Naive thymus-derived CD4-positive, alpha-beta T cell (primary cell): ENCODE measurements around the gene ACVRL1. TPM values are rescaled to one million over a fixed set of nuclear protein-coding genes. Genes with fewer than 3 reads are reported as not detected.

Source experiments
- ATAC-seq: fragments of 150-1000 bp; cut with Tn5 transposase; 2 replicates; pipeline ENCODE4 v1.10.0; 2021; ENCODE audit warnings: mild to moderate bottlenecking, moderate library complexity
- CTCF ChIA-PET: fragments of 350-600 bp; sonication (Branson Sonifier 250); formaldehyde crosslinking; loops from one replicate; lab custom pipeline; 2021; ENCODE audit warnings: antibody characterized with exemption; lab: Charles Lee
- POLR2A ChIA-PET: fragments of 350-600 bp; sonication (Branson Sonifier 250); formaldehyde crosslinking; loops from one replicate; lab custom pipeline; 2021; ENCODE audit warnings: antibody characterized with exemption, inconsistent platforms; lab: Charles Lee
- DNase-seq, 9 donors: peaks; one replicate each; pipeline versions ENCODE4 v3.0.0 to v3.0.0-alpha.2; 2020 to 2022; ENCODE audit warnings: mixed read lengths in 1 of 9
- H3K27ac ChIP-seq: one replicate; pipeline ENCODE4 v1.7.0; 2013; ENCODE audit warnings: mild to moderate bottlenecking, low read depth, low read length, moderate library complexity
- H3K27me3 ChIP-seq, 2 donors: one replicate each; pipeline ENCODE4 v1.7.0; 2013; ENCODE audit warnings: low read length in 2 of 2, mild to moderate bottlenecking in 2 of 2, moderate library complexity in 2 of 2; ENCODE audit not compliant: control insufficient read depth in 2 of 2, insufficient read depth in 2 of 2
- H3K36me3 ChIP-seq, 3 experiments: 1 replicate in 2 of 3; 2 replicates in 1 of 3; pipeline ENCODE4 v1.7.0; 2013; ENCODE audit warnings: low read length in 3 of 3, mild to moderate bottlenecking in 3 of 3, moderate library complexity in 1 of 3; ENCODE audit not compliant: insufficient read depth in 3 of 3, control insufficient read depth in 2 of 3
- H3K4me1 ChIP-seq, 2 donors: one replicate each; pipeline ENCODE4 v1.7.0; 2013; ENCODE audit warnings: low read length in 2 of 2, mild to moderate bottlenecking in 2 of 2, moderate library complexity in 1 of 2; ENCODE audit not compliant: control insufficient read depth in 2 of 2, insufficient read depth in 2 of 2
- H3K4me3 ChIP-seq: 2 replicates; pipeline ENCODE4 v1.7.0; 2013; ENCODE audit warnings: mild to moderate bottlenecking, low read length
- H3K9me3 ChIP-seq, 3 experiments: 1 replicate in 2 of 3; 2 replicates in 1 of 3; pipeline ENCODE4 v1.7.0; 2013; ENCODE audit warnings: low read length in 3 of 3; ENCODE audit not compliant: control insufficient read depth in 2 of 3
- H3K27ac Mint-ChIP-seq, 9 donors: one replicate each; pipeline ENCODE4 v1.8.0; 2020 to 2022; ENCODE audit warnings: mixed read lengths in 9 of 9, mild to moderate bottlenecking in 8 of 9, moderate library complexity in 5 of 9, inconsistent platforms in 2 of 9
- H3K27me3 Mint-ChIP-seq, 5 donors: one replicate each; pipeline ENCODE4 v1.8.0; 2021 to 2022; ENCODE audit warnings: mixed read lengths in 5 of 5, mild to moderate bottlenecking in 1 of 5
- H3K36me3 Mint-ChIP-seq, 5 donors: one replicate each; pipeline ENCODE4 v1.8.0; 2020 to 2022; ENCODE audit warnings: mixed read lengths in 5 of 5, mild to moderate bottlenecking in 3 of 5, inconsistent platforms in 1 of 5
- H3K4me1 Mint-ChIP-seq, 7 donors: one replicate each; pipeline ENCODE4 v1.8.0; 2020 to 2022; ENCODE audit warnings: mixed read lengths in 7 of 7, mild to moderate bottlenecking in 3 of 7, inconsistent platforms in 1 of 7
- H3K4me3 Mint-ChIP-seq, 10 donors: one replicate each; pipeline ENCODE4 v1.8.0; 2020 to 2022; ENCODE audit warnings: mild to moderate bottlenecking in 10 of 10, mixed read lengths in 10 of 10, moderate library complexity in 6 of 10, inconsistent platforms in 2 of 10
- H3K9me3 Mint-ChIP-seq, 11 donors: one replicate each; pipeline ENCODE4 v1.8.0; 2020 to 2022; ENCODE audit warnings: mixed read lengths in 11 of 11, mild to moderate bottlenecking in 4 of 11, inconsistent platforms in 1 of 11, moderate library complexity in 1 of 11
- intact Hi-C, 2 donors: fragments of 100-400 bp; cut with micrococcal nuclease; formaldehyde crosslinking; loops; one replicate each; pipeline ENCODE4 v1.15.1; 2023
- polyA plus RNA-seq, 2 donors: library from polyadenylated mRNA; unstranded; fragments of 300-500 nt; fragmentation: Illumina TruSeq; gene quantifications; one replicate each; pipeline ENCODE4 v1.2.3, GENCODE V29; 2021
- total RNA-seq, 6 experiments: library from RNA in 5 of 6; stranded (reverse) in 5 of 6; gene quantifications; 1 replicate in 5 of 6; 2 replicates in 1 of 6; pipeline ENCODE4 v1.2.3 and lab custom pipeline; 2021 to 2026

The ACVRL1 gene
- total and polyA plus RNA-seq, 7 experiments from 2014 or later = 0.64 to 0.70 TPM; not detected in 5

DNA sequence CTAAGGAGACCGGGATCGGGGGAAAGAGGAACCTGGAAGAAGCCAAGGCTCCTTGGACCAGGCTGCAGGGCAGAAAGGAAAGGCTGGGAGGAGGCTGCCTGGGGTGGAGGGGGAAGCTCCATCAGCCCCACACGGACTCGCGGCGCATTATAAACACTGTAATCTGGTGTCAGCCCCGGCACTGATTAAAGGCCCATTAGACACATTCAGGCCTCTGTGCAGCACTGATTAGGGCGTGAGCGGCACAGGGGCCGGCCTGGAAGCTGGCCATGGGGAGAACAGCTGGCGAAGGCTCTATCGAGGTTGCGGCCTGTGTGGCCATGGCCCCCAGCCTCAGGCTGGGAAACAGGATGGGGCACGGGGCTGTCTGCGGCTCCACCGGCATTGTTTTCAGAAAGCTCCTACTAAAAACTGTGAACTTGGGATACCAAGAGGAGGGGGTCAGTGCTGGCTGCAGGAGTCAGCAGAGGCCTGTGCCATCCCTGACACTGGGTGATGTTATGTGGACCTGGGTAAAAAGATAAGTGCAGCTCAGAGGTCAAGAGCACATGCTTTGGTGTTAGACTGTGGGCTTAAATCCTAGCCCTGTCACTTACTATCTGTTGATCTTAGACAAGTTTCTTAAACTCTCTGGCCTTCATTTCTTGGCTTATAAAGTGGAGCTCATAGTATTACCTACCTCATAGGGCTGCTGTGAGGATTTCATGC, 10.6 kb downstream of the ACVRL1 start:
- no peak overlapping the region for H3K27ac Mint-ChIP-seq

DNA sequence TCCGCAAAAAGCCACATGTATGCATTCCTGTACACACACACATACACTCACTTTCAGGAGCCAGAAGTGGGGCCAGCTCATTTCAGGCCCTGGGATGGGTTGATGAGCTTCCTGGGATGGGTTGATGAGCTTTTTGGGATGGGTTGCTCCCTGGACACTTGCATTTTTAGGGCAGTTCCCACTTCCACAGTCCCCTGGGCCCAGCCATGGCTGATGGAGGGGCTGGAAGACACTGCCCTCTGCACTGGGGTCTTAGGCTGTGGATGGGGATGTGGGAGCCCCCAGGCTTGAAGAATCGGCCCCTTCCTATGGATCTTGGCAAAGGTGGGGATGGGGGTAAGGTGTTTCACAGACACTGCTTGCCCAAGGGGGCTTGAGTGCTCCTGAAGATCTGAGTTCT, 12.7 kb downstream of the ACVRL1 start:
- intact Hi-C loops = no loop called here
- no peak overlapping the region for H3K4me3 Mint-ChIP-seq
- peaks cover 0 to 3% (median 0%) of the 10 kb centered on the region in 11 donors for H3K9me3 Mint-ChIP-seq

More for the DNA sequence above, 10.6 kb downstream of the ACVRL1 start:
- H3K9me3 ChIP-seq = no peaks in the 10 kb centered on the region
- H3K4me1 ChIP-seq = no peaks in the 10 kb centered on the region
- H3K36me3 ChIP-seq = no peaks in the 10 kb centered on the region
- no peaks in the 10 kb centered on the region for H3K27me3 ChIP-seq
- no peak overlapping the region for H3K27ac ChIP-seq
- DNase-seq = no peak
- H3K9me3 Mint-ChIP-seq = peaks cover 0 to 3% (median 0%) of the 10 kb centered on the region in 11 donors
- CTCF ChIA-PET = interaction anchor here (1.1 kb wide), 1 partner anchor 20 kb away, joined by 3 read pairs; no protein-coding TSS in a partner anchor
- POLR2A ChIA-PET = interaction anchor here (0.6 kb wide), 1 partner anchor 1480 kb away, joined by 4 read pairs; no protein-coding TSS in a partner anchor
- H3K4me3 ChIP-seq = no peak overlapping the region
- H3K36me3 Mint-ChIP-seq = no peaks in the 10 kb centered on the region
- ATAC-seq = no peak
- peaks cover 0 to under 1% (median 0%) of the 10 kb centered on the region in 5 donors for H3K27me3 Mint-ChIP-seq
- peaks cover 0 to 5% (median 0%) of the 10 kb centered on the region in 7 donors for H3K4me1 Mint-ChIP-seq
- H3K4me3 Mint-ChIP-seq = no peak overlapping the region
- intact Hi-C loops = no loop called here

DNA sequence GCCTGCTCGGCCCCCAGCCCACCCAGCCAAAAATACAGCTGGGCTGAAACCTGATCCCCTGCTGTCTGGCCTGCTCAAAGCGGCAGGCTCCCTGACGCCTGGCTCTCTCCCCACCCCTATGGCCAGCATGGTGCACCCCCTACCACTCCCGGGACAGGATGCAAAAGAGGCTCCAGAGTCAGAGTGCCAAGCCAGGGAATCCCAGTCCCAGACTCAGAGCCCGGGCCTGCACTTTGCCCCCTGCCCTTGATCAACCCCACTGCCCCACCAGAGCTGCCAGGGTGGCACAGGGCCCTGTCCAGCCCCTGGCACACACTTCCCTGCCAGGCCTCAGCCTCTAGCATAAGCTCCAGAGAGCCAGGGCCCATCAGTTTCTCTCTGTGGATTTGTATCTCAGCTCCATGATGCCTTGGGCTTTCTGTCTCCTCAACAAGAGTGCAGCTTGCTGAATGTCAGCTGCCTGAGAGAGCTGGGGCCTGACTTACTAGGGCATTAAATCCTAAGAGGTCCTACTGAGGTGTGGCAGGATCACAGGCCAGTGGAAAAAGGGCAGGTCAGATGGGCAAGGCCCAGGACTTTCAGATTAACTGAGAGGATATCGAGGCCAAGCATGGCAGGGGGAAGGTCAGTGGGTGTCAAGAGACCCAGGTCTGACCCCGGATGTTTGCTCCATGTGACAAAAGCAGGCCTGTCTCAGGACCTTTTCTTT, 13.9 kb downstream of the ACVRL1 start:
- peaks cover 0 to 11% (median 6%) of the 10 kb centered on the region in 7 donors for H3K4me1 Mint-ChIP-seq
- H3K27me3 ChIP-seq = peaks cover 0 to 3% of the 10 kb centered on the region in 2 donors
- DNase-seq (no peak), ATAC-seq (no peak)
- intact Hi-C loops = no loop called here
- H3K27me3 Mint-ChIP-seq = peaks cover 0 to 13% (median 0%) of the 10 kb centered on the region in 5 donors
- H3K36me3 ChIP-seq = no peaks in the 10 kb centered on the region
- peaks cover 0 to 1% (median 0%) of the 10 kb centered on the region in 11 donors for H3K9me3 Mint-ChIP-seq
- no peak overlapping the region for H3K4me3 ChIP-seq
- H3K36me3 Mint-ChIP-seq = no peaks in the 10 kb centered on the region
- no peaks in the 10 kb centered on the region for H3K9me3 ChIP-seq
- POLR2A ChIA-PET = interaction anchor here (0.6 kb wide), 1 partner anchor 140 kb away, joined by 3 read pairs; no protein-coding TSS in a partner anchor
- no peak overlapping the region for H3K4me3 Mint-ChIP-seq
- no peak overlapping the region for H3K27ac Mint-ChIP-seq
- H3K27ac ChIP-seq = no peak overlapping the region
- CTCF ChIA-PET = interaction anchor here (1.3 kb wide), 2 partner anchors 9 to 57 kb away, joined by 3 to 4 read pairs; no protein-coding TSS in a partner anchor
- no peaks in the 10 kb centered on the region for H3K4me1 ChIP-seq

More for the DNA sequence above, 12.7 kb downstream of the ACVRL1 start:
- DNase-seq (no peak), ATAC-seq (no peak)
- POLR2A ChIA-PET = no interaction called here
- H3K4me1 Mint-ChIP-seq = peaks cover 0 to 11% (median 6%) of the 10 kb centered on the region in 7 donors
- H3K27ac ChIP-seq = no peak overlapping the region
- peaks cover 0 to 8% (median 0%) of the 10 kb centered on the region in 5 donors for H3K27me3 Mint-ChIP-seq
- no peaks in the 10 kb centered on the region for H3K36me3 Mint-ChIP-seq
- CTCF ChIA-PET = no interaction called here
- H3K36me3 ChIP-seq = no peaks in the 10 kb centered on the region
- H3K4me1 ChIP-seq = no peaks in the 10 kb centered on the region
- H3K27ac Mint-ChIP-seq = no peak overlapping the region
- H3K4me3 ChIP-seq = no peak overlapping the region
- no peaks in the 10 kb centered on the region for H3K9me3 ChIP-seq
- H3K27me3 ChIP-seq = peaks cover 0 to 3% of the 10 kb centered on the region in 2 donors

DNA sequence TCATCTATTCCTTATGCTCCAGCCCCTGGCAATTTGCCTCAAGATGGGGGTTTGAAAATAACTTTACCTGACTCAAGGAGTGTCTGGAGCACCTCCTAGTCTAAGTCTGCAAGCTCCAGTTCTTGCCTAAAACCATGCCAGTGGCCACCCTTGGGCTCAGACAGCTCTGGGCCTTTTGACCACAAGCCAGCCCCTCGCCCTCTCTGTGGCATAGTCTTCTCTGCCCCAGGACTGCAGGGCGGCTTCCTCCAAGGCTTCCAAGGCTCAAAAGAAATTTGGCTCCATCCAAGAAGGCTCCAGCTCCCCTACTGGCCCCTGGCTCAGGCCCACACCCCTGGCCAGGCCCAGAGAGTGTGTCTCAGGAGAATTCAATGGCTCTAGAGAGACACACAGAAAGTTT, 14.8 kb downstream of the ACVRL1 start:
- Mint-ChIP-seq H3K27me3 (peaks cover 0 to 13% (median 0%) of the 10 kb centered on the region in 5 donors), H3K36me3 (no peaks in the 10 kb centered on the region), H3K4me3 (no peak overlapping the region), H3K4me1 (peaks cover 5 to 12% (median 9%) of the 10 kb centered on the region in 7 donors), H3K27ac (peak overlapping the region in 1 of 9 donors; percentile 71), H3K9me3 (peaks cover 0 to 1% (median 0%) of the 10 kb centered on the region in 11 donors)
- no peak for DNase-seq
- intact Hi-C loops = no loop called here
- H3K9me3 ChIP-seq = no peaks in the 10 kb centered on the region
- no peaks in the 10 kb centered on the region for H3K4me1 ChIP-seq
- ATAC-seq = no peak
- ChIA-PET CTCF (interaction anchor here (1.0 to 3.6 kb wide), 4 partner anchors 10 to 56 kb away, joined by 3 to 12 read pairs (median 4); no protein-coding TSS in a partner anchor), POLR2A (interaction anchor here (1.3 kb wide), 1 partner anchor 12 kb away, joined by 5 read pairs; no protein-coding TSS in a partner anchor)
- H3K27ac ChIP-seq = no peak overlapping the region
- no peak overlapping the region for H3K4me3 ChIP-seq
- peaks cover 0 to 3% of the 10 kb centered on the region in 2 donors for H3K27me3 ChIP-seq
- H3K36me3 ChIP-seq = no peaks in the 10 kb centered on the region

DNA sequence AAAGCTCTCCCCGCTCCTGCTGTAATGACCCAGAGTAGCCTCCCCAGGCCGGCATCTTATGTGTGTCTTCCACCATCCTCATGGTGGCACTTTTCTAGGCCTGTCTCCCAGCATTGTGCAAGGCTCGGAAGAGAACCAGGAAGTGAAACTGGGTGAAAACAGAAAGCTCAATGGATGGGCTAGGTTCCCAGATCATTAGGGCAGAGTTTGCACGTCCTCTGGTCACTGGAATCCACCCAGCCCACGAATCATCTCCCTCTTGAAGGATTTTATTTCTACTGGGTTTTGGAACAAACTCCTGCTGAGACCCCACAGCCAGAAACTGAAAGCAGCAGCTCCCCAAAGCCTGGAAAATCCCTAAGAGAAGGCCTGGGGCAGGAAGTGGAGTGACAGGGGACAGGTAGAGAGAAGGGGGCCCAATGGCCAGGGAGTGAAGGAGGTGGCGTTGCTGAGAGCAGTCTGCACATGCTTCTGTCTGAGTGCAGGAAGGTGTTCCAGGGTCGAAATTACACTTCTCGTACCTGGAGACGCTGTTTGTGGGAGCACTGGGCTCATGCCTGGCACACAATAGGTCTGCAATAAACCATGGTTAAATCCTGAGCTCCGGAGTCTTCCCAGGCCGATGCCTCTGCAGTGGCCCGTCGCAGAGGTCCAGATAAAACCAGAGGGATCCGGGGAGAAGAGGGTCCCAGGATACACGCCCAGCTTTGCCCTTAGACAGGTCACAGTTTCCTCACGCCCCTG, 15.6 kb downstream of the ACVRL1 start:
- no peaks in the 10 kb centered on the region for H3K4me1 ChIP-seq
- peak in 1 of 9 donors; percentile 9 for DNase-seq
- CTCF ChIA-PET = interaction anchor here (0.5 to 5.5 kb wide), 8 partner anchors 11 to 110 kb away, joined by 3 to 35 read pairs (median 3); no protein-coding TSS in a partner anchor
- H3K4me3 Mint-ChIP-seq = peak overlapping the region in 2 of 10 donors; percentile 39 to 44
- H3K27ac Mint-ChIP-seq = peak overlapping the region in 1 of 9 donors; percentile 71
- peak; percentile 64 for ATAC-seq
- peaks cover 0 to 3% of the 10 kb centered on the region in 2 donors for H3K27me3 ChIP-seq
- H3K4me3 ChIP-seq = no peak overlapping the region
- intact Hi-C loops = loop anchor here in 1 of 2 donors (1.0 kb wide), 1 partner anchor 100 kb away; no protein-coding TSS in a partner anchor
- H3K4me1 Mint-ChIP-seq = peaks cover 5 to 12% (median 9%) of the 10 kb centered on the region in 7 donors
- POLR2A ChIA-PET = interaction anchor here (1.3 kb wide), 1 partner anchor 11 kb away, joined by 5 read pairs; no protein-coding TSS in a partner anchor
- H3K27ac ChIP-seq = no peak overlapping the region
- H3K27me3 Mint-ChIP-seq = peaks cover 0 to 13% (median 0%) of the 10 kb centered on the region in 5 donors
- peaks cover 0 to 1% (median 0%) of the 10 kb centered on the region in 11 donors for H3K9me3 Mint-ChIP-seq
- no peaks in the 10 kb centered on the region for H3K36me3 ChIP-seq
- H3K36me3 Mint-ChIP-seq = no peaks in the 10 kb centered on the region
- H3K9me3 ChIP-seq = no peaks in the 10 kb centered on the region
